ENCODE data around the gene ZNF213. TPM values are rescaled to one million over a fixed set of nuclear protein-coding genes. Genes with fewer than 3 reads are reported as not detected.

The ZNF213 gene
- total and polyA plus RNA-seq, 5 experiments from 2014 or later: 0.27 to 9.2 (median 2.5) TPM

- peak overlapping the region in 9 of 10 donors; percentile 22 to 84 (median 66) for H3K27ac Mint-ChIP-seq
- ATAC-seq (peak; percentile 45 to 50), DNase-seq (peak in 8 of 10 donors; percentile 47 to 75 (median 56))
- POLR2A ChIA-PET: interaction anchor here (0.7 to 15.9 kb wide), 6 partner anchors 24 to 369 kb away, joined by 4 to 261 read pairs (median 14); partner anchors contain the start of gene IL32
- H3K27me3 Mint-ChIP-seq: no peaks in the 10 kb centered on the region
- no peaks in the 10 kb centered on the region for H3K9me3 Mint-ChIP-seq
- H3K4me1 Mint-ChIP-seq: peaks cover 13 to 56% (median 34%) of the 10 kb centered on the region in 4 donors
- H3K36me3 Mint-ChIP-seq: no peaks in the 10 kb centered on the region
- H3K4me3 Mint-ChIP-seq: peak overlapping the region in 5 of 10 donors; percentile 7 to 34 (median 13)
Observed at GRCh38 chr16:3094289-3095027, 40.4 kb upstream of the ZNF213 start.

GRCh38 chr16:3095869-3096268 lies 39.0 kb upstream of the ZNF213 start:
- no peaks in the 10 kb centered on the region for H3K9me3 Mint-ChIP-seq
- POLR2A ChIA-PET: interaction anchor here (0.6 to 15.9 kb wide), 10 partner anchors 8 to 860 kb away, joined by 3 to 261 read pairs (median 5); partner anchors contain the start of genes DNASE1L2, IL32 and ZNF213
- H3K4me1 Mint-ChIP-seq: peaks cover 20 to 64% (median 45%) of the 10 kb centered on the region in 4 donors
- no peaks in the 10 kb centered on the region for H3K36me3 Mint-ChIP-seq
- peak overlapping the region in 5 of 10 donors; percentile 16 to 69 (median 58) for H3K4me3 Mint-ChIP-seq
- H3K27ac Mint-ChIP-seq: peak overlapping the region; percentile 22 to 91 (median 82)
- peak; percentile 67 to 70 for ATAC-seq
- DNase-seq: peak in 9 of 10 donors; percentile 40 to 79 (median 53)
- no peaks in the 10 kb centered on the region for H3K27me3 Mint-ChIP-seq

GRCh38 chr16:3096362-3096761 lies 38.5 kb upstream of the ZNF213 start:
- Mint-ChIP-seq H3K4me3 (no peak overlapping the region), H3K27ac (peak overlapping the region in 6 of 10 donors; percentile 22 to 91 (median 80)), H3K9me3 (no peaks in the 10 kb centered on the region), H3K27me3 (no peaks in the 10 kb centered on the region), H3K4me1 (peaks cover 21 to 64% (median 46%) of the 10 kb centered on the region in 4 donors), H3K36me3 (no peaks in the 10 kb centered on the region)
- DNase-seq (no peak), ATAC-seq (no peak)
- POLR2A ChIA-PET: interaction anchor here (0.6 to 15.9 kb wide), 11 partner anchors 8 to 860 kb away, joined by 3 to 261 read pairs (median 3); partner anchors contain the start of genes DNASE1L2, IL32 and ZNF213

- peaks cover 26 to 64% (median 54%) of the 10 kb centered on the region in 4 donors for H3K4me1 Mint-ChIP-seq
- no peak overlapping the region for H3K4me3 Mint-ChIP-seq
- POLR2A ChIA-PET: interaction anchor here (1.0 to 15.9 kb wide), 8 partner anchors 9 to 46 kb away, joined by 3 to 261 read pairs (median 16); partner anchors contain the start of genes IL32 and ZNF213
- H3K27me3 Mint-ChIP-seq: no peaks in the 10 kb centered on the region
- peak overlapping the region in 6 of 10 donors; percentile 17 to 85 (median 72) for H3K27ac Mint-ChIP-seq
- no peak for ATAC-seq
- no peak for DNase-seq
- no peaks in the 10 kb centered on the region for H3K9me3 Mint-ChIP-seq
- no peaks in the 10 kb centered on the region for H3K36me3 Mint-ChIP-seq
Observed at GRCh38 chr16:3097266-3097665, 37.6 kb upstream of the ZNF213 start.

GRCh38 chr16:3098459-3099394 lies 36.1 kb upstream of the ZNF213 start, which contains the start of gene ZSCAN10:
ZSCAN10 (minus strand) TSS chr16:3099294; CDS start chr16:3092937, 6,357 bp downstream.
- POLR2A ChIA-PET: interaction anchor here (0.6 to 15.9 kb wide), 14 partner anchors 8 to 422 kb away, joined by 3 to 261 read pairs (median 6); partner anchors contain the start of genes IL32 and ZNF213
- H3K4me3 Mint-ChIP-seq: peak within 1 kb of the TSS; percentile 70 to 87 (median 78)

GRCh38 chr16:3099395-3099731 lies 35.5 kb upstream of the ZNF213 start:
- POLR2A ChIA-PET: interaction anchor here (0.6 to 15.9 kb wide), 16 partner anchors 10 to 421 kb away, joined by 3 to 261 read pairs (median 4); partner anchors contain the start of genes IL32 and ZNF213
- H3K9me3 Mint-ChIP-seq: no peaks in the 10 kb centered on the region
- ATAC-seq (no peak), DNase-seq (peak in 1 of 10 donors; percentile 4)
- H3K4me1 Mint-ChIP-seq: peaks cover 28 to 65% (median 63%) of the 10 kb centered on the region in 4 donors
- H3K27me3 Mint-ChIP-seq: no peaks in the 10 kb centered on the region
- peak overlapping the region in 5 of 10 donors; percentile 60 to 89 (median 67) for H3K27ac Mint-ChIP-seq
- peak overlapping the region in 3 of 10 donors; percentile 8 to 82 (median 42) for H3K4me3 Mint-ChIP-seq
- H3K36me3 Mint-ChIP-seq: no peaks in the 10 kb centered on the region

More at GRCh38 chr16:3098459-3099394, 36.1 kb upstream of the ZNF213 start, which contains the start of gene ZSCAN10:
- Mint-ChIP-seq H3K4me1 (peaks cover 28 to 67% (median 66%) of the 10 kb centered on the region in 4 donors), H3K27me3 (no peaks in the 10 kb centered on the region), H3K36me3 (no peaks in the 10 kb centered on the region), H3K9me3 (no peaks in the 10 kb centered on the region), H3K27ac (peak within 1 kb of the TSS in 9 of 10 donors; percentile 72 to 90 (median 79))
- DNase-seq (peak in 1 of 10 donors; percentile 10), ATAC-seq (no peak)

GRCh38 chr16:3099732-3100499 lies 34.9 kb upstream of the ZNF213 start:
- Mint-ChIP-seq H3K27me3 (no peaks in the 10 kb centered on the region), H3K27ac (peak overlapping the region in 9 of 10 donors; percentile 46 to 90 (median 79)), H3K36me3 (no peaks in the 10 kb centered on the region), H3K9me3 (no peaks in the 10 kb centered on the region), H3K4me3 (peak overlapping the region; percentile 70 to 87 (median 78)), H3K4me1 (peaks cover 24 to 60% (median 58%) of the 10 kb centered on the region in 4 donors)
- DNase-seq (peak; percentile 68 to 93 (median 78)), ATAC-seq (peak; percentile 78 to 86)
- POLR2A ChIA-PET: interaction anchor here (0.6 to 15.9 kb wide), 15 partner anchors 11 to 421 kb away, joined by 3 to 261 read pairs (median 4); partner anchors contain the start of genes IL32 and ZNF213

- H3K27ac Mint-ChIP-seq: peak overlapping the region; percentile 17 to 93 (median 89)
- ATAC-seq (peak in 1 of 2 donors; percentile 30), DNase-seq (peak in 8 of 10 donors; percentile 27 to 73 (median 50))
- H3K4me1 Mint-ChIP-seq: peaks cover 28 to 59% (median 57%) of the 10 kb centered on the region in 4 donors
- POLR2A ChIA-PET: interaction anchor here (0.5 to 15.9 kb wide), 13 partner anchors 12 to 316 kb away, joined by 3 to 261 read pairs (median 4); partner anchors contain the start of gene IL32
- no peaks in the 10 kb centered on the region for H3K36me3 Mint-ChIP-seq
- H3K9me3 Mint-ChIP-seq: no peaks in the 10 kb centered on the region
- peak overlapping the region; percentile 70 to 92 (median 87) for H3K4me3 Mint-ChIP-seq
- no peaks in the 10 kb centered on the region for H3K27me3 Mint-ChIP-seq
Observed at GRCh38 chr16:3101018-3101840, 33.6 kb upstream of the ZNF213 start.

GRCh38 chr16:3101841-3102470 lies 32.9 kb upstream of the ZNF213 start:
- POLR2A ChIA-PET: interaction anchor here (0.5 to 15.9 kb wide), 10 partner anchors 13 to 317 kb away, joined by 3 to 261 read pairs (median 4); partner anchors contain the start of gene IL32
- H3K27me3 Mint-ChIP-seq: no peaks in the 10 kb centered on the region
- peaks cover 28 to 61% (median 58%) of the 10 kb centered on the region in 4 donors for H3K4me1 Mint-ChIP-seq
- no peaks in the 10 kb centered on the region for H3K9me3 Mint-ChIP-seq
- peak overlapping the region; percentile 41 to 93 (median 86) for H3K27ac Mint-ChIP-seq
- no peaks in the 10 kb centered on the region for H3K36me3 Mint-ChIP-seq
- ATAC-seq (no peak), DNase-seq (peak in 1 of 10 donors; percentile 17)
- H3K4me3 Mint-ChIP-seq: peak overlapping the region in 9 of 10 donors; percentile 70 to 92 (median 87)

Measured in naive thymus-derived CD8-positive, alpha-beta T cell (primary cell).